Measurements from ENCODE around the gene STX5.
"Not testable (repeated sequence)": the region's sequence is repeated elsewhere in the genome, so short reads cannot be mapped to it uniquely, and the experiment has no call there.

STX5 gene, protein sequence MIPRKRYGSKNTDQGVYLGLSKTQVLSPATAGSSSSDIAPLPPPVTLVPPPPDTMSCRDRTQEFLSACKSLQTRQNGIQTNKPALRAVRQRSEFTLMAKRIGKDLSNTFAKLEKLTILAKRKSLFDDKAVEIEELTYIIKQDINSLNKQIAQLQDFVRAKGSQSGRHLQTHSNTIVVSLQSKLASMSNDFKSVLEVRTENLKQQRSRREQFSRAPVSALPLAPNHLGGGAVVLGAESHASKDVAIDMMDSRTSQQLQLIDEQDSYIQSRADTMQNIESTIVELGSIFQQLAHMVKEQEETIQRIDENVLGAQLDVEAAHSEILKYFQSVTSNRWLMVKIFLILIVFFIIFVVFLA

GRCh38 chr11:62831520-62832335 lies at the start of gene STX5:
STX5 (minus strand) TSS chr11:62832051; CDS start chr11:62831243, 808 bp downstream.
- DNase-seq, result peak; percentile 99

GRCh38 chr11:62880803-62881578 lies 49.1 kb upstream of the STX5 start, which contains the start of gene SLC3A2:
SLC3A2 (plus strand) TSS chr11:62880896; CDS start chr11:62881024, 128 bp downstream.
- peak; percentile 83 for DNase-seq

- peak; percentile 65 for DNase-seq
These were observed 48.5 kb upstream of the STX5 start for GRCh38 chr11:62880231-62880802.

GRCh38 chr11:62879235-62879978 lies 47.6 kb upstream of the STX5 start:
- no peak for DNase-seq

DNA sequence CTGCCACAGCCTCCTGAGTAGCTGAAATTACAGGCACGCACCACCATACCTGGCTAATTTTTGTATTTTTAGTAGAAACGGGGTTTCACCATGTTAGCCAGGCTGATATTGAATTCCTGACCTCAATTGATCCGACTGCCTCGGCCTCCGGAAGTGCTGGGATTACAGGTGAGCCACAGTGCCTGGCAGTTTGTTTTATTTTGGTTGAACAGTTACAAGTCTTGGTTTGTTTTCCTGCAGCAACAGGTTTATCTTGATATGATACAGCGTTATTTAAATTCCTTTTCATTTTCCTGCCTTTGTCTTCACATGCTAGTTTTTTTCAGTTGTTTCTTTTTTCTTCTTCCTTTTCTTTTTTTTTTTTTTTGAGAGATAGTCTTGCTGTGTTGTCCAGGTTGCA lies 44.9 kb upstream of the STX5 start:
- no peak for DNase-seq

- DNase-seq, result no peak
These were observed 44.0 kb upstream of the STX5 start for GRCh38 chr11:62875698-62876478.

GRCh38 chr11:62874851-62875250 lies 43.0 kb upstream of the STX5 start:
- no peak for DNase-seq

- DNase-seq, result no peak
These were observed 33.8 kb upstream of the STX5 start for GRCh38 chr11:62865635-62866034.

DNA sequence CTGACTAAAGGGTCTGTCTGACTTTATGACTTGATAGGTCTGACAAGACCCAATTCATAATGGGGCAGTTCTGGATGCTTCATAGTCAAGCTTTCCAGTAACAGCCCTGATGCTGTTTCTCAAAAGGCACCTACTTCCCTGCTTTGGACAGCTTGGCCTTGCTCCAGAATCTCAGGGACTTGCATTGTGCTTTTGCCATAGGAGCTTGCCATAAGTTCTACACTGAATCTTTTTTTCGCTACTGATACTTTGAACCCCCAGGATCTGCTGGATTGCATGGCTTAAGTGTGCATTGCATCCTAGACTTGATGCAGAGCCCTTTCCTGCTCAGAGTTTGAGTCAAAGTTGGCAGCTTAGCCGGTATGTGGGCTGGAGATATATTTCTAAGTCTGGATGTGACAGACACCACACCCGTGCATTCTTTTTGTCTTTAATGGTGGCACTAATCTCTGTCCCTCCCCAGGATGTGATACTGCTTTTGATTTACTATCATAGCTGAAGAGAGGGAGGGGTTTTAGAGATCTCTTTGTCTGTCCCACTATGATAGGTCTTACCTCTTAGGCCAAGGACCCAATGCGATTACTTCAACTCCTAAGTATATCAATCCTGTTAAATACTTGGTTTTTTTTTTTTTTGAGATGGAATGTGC lies 32.0 kb upstream of the STX5 start:
- DNase-seq, result no peak

GRCh38 chr11:62861564-62862192 lies 29.8 kb upstream of the STX5 start:
- not testable (repeated sequence) for DNase-seq

DNA sequence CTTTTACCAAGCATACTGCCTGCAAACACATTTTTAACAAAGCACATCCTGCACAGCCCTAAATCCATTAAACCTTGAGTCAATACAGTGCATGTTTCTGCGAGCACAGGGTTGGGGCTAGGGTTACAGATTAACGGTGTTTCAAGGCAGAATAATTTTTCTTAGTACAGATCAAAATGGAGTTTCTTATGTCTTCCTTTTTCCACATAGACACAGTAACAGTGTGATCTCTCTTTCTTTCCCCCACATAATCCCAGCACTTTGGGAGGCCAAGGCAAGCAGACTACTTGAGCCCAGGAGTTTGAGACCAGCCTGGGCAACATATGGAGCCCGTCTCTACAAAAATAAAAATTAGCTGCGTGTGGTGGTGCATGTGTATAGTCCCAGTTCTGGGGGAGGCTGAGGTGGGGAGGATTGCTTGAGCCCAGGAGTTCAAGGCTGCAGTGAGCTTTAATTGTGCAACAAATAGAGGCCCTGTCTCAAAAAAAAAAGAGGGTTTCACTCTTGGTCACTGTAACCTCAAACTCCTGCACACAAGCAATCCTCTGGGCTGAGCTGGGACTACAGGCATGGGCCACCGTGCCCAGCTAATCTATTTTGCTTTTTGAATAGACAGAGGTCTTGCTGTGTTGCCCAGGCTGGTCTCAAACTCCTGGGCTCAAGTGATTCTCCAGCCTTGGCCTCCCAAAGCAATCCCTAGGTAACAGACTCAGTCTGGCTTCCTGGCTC lies 29.1 kb upstream of the STX5 start:
- no peak for DNase-seq

GRCh38 chr11:62859281-62859703 lies 27.4 kb upstream of the STX5 start:
- DNase-seq, result not testable (repeated sequence)

DNA sequence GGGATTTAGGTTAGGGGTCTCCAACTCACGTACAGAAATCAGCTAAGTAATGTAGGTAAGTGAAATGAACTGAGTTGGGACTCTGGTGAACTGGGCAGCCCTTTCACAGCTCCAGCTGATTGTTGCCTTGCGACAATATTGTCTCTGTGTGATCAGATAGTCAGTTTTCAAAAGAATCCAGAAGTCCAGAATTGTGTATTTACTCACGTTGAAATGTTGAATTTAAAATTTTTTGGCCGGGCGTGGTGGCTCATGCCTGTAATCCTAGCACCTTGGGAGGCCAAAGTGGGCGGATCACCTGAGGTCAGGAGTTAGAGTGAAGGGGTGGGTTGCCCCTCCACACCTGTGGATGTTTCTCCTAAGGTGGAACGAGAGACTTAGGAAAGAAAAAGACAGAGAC lies 26.4 kb upstream of the STX5 start:
- DNase-seq, result no peak

GRCh38 chr11:62857541-62857982 lies 25.7 kb upstream of the STX5 start:
- peak; percentile 53 for DNase-seq

GRCh38 chr11:62856333-62856895 lies 24.6 kb upstream of the STX5 start:
- DNase-seq, result no peak

GRCh38 chr11:62855571-62856332 lies 23.9 kb upstream of the STX5 start:
- peak; percentile 98 for DNase-seq

GRCh38 chr11:62854825-62855570 lies 23.1 kb upstream of the STX5 start:
- no peak for DNase-seq

All from suppressor macrophage treated with lipopolysaccharide for 4 hours (primary cell).